Stimulated activated CD8-positive, alpha-beta memory T cell treated with anti-CD3 and anti-CD28 coated beads, Interleukin-4, amount 100 ng/mL, for 4 hours (primary cell): ENCODE data around the gene FHAD1.
"Not testable (repeated sequence)": the region's sequence is repeated elsewhere in the genome, so short reads cannot be mapped to it uniquely, and the experiment has no call there.

Experiments used
- DNase-seq, 2 donors: peaks; one replicate each; pipeline ENCODE4 v3.0.0-alpha.2; 2020; ENCODE audit warnings: low read depth in 2 of 2, low spot score in 1 of 2

Gene FHAD1

GRCh38 chr1:15275921-15276683 is 29.1 kb downstream of the FHAD1 start:
- no peak for DNase-seq

DNA sequence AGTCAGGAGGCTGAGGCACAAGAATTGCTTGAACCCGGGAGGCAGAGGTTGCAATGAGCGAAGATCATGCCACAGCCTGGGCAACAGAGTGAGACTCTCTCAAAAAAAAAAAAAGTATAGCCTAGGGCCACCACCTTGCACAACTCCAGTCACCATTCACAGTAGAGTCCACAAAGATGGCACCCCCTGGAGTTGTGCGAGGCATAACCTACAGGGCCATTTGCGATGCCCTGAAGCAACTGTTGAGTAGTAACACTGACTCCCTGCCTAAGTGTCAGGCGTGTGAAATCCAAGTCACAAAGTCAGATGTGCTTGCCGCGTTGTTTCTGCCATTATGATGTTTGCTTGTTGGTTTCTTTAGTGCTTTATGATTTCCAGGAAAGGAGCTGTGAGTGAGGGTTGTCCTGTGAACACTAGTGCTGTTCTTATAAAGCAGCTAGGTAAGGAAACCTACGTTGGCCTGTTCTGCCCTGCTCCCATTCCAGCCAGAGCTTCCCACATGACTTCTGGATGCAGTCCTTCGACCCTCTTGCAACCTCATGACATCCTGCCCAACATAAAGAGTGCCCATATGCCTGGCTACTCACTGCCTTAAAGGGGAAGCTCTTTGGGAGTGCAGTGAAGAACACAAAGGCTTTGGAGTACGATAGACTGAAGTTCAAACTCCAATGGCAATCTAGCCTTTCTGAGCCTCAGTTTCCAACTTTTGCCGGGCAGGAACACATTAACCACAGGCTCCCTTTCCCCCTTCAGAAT is 29.8 kb downstream of the FHAD1 start:
- no peak for DNase-seq

GRCh38 chr1:15277447-15277838 is 30.4 kb downstream of the FHAD1 start:
- no peak for DNase-seq

- no peak for DNase-seq
Observed at GRCh38 chr1:15277933-15278332, 30.9 kb downstream of the FHAD1 start.

GRCh38 chr1:15279576-15280230 is 32.7 kb downstream of the FHAD1 start:
- no peak for DNase-seq

- no peak for DNase-seq
Observed at GRCh38 chr1:15280416-15280815, 33.4 kb downstream of the FHAD1 start.

DNA sequence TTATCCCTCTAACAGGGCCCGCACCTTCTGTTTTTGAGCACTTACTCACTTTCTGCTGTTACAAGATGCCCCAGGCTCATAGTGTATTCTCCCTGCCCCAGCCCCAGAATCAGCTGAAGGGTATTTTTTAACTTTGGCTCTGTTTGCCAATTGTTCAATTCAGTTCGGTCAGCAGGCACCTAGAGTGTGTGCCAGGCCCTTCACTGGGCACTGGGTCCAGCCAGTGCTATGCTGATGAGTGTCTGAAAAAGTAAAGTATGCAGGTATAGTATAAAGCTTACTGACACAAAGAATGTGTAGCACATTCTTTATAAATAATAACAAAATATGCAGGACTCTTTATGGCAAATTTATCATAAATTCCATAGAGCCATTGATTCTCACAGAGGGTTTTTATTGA is 35.0 kb downstream of the FHAD1 start:
- no peak for DNase-seq

DNA sequence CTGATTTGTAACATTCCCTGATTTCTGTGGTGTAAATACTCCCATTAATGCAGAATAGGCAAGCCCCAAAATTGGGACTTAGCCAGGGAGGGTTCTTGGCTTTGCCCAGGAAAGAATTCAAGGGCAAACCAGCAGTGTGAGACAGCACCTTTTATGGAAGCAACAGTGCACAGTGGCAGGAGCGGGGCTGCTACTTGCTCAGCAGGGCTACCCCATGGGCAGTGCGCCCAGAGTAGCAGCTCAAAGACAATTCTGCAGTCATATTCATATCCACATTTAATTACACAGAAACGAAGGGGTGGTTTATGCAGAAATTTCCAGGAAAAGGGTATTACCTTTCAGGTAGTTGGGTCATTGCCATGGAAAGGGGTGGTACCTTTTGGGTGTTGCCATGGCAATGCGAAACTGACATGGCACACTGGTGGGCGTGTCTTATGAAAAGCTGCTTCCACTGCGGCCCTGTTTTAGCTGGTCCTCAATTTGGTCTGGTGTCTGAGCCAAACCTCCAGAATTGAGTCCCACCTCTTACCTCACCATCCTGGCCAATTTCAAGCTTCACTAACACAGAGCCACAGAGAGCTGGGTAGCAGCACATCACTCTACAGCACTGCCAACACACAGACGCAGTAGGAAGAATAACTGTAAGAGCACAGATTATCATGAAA is 35.9 kb downstream of the FHAD1 start:
- DNase-seq = no peak

GRCh38 chr1:15283526-15283925 is 36.5 kb downstream of the FHAD1 start:
- no peak for DNase-seq

DNA sequence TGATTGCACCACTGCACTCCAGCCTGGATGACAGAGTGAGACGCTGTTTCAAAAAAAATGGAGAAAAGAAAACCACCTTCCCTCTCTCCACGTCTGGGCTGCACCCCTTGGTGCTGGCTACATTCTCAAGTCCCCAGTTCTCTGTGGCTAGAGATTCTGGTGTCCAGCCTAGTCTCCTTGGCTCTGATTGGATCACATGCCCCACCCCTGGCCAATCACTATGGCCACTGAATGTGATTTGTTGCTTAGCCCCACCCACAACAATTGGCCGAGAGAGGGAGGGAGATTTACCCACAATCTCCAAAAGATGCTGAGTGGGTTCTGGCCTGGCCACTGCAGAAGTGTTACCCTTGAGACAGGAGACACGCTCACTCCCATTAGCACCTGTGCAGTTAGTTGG is 39.4 kb downstream of the FHAD1 start:
- DNase-seq = no peak

DNA sequence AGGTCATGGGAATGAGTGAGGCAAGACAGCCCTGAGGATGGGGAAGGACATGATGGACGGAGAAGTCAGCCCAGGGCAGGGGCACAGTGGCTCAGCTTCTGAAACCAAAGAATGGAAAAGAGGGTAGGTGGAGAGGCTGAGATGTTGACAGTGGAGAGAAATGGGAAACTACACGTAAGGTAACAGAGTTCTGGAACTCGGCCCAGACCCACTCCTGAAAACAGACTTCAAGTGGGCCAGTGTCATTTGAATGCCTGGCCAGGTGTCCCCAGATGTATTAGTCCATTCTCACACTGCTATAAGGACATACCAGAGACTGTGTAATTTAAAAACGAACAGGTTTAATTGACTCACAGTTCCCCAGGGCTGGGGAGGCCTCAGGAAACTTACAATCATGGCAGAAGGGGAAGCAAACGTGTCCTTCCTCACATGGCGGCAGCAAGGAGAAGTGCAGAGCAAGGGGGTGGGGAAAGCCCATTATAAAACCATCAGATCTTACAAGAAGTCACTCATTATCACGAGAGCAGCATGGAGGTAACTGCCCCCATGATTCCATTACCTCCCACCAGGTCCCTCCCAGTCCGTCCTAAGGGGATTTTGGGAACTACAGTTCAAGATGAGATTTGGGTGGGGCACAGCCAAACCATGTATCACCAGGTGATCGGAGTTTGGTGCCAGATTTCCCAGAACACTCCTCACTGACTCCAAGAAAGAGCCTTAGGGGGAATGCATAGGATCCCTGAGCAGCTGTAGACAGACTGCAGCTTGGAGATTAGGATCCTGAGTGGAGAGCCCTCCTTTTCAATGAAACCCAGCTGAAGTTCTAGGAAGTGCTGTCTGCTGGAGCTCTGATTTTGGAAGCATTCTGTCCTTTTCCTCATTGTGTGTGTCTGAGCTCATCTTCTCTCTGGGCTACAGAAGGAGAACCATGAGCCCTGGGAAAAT is 40.3 kb downstream of the FHAD1 start:
- DNase-seq = no peak

DNA sequence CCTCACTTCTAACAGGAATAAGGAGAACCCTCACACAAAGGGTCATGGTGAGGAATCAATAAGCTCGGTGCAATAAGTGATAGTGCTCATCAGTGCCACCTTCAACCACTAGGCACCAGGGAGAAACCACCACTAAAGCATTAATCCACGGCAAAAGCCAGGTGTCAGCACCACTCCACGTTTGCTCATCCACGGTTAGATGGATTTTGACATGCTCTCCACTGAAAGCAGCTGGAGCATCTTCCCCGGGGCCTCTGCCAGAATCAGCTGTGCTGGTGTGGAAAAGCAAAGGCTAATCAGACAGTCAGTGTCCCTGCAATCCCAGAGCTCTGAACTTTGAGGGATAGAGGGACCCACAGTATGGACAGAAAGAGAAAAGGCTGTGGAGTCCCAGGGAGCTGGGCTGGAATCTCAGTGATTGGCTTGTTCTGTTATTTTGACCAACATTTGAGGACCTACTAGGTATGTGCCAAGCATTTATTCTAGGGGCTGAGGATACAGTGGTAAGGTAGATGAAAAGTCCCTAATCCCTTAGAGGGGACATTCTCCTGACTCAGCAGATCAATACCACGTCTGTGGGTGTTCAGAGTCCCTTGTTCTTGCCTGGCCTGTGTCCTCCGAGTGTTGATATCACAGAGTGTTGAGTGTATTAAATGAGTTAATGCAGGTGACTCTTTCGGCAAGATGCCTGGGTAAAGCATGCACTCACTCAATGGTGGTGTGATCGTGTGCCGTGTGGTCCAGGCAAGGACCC is 41.3 kb downstream of the FHAD1 start:
- no peak for DNase-seq

GRCh38 chr1:15289251-15289651 is 42.2 kb downstream of the FHAD1 start:
- no peak for DNase-seq

- no peak for DNase-seq
Observed at GRCh38 chr1:15290382-15290781, 43.4 kb downstream of the FHAD1 start.

DNA sequence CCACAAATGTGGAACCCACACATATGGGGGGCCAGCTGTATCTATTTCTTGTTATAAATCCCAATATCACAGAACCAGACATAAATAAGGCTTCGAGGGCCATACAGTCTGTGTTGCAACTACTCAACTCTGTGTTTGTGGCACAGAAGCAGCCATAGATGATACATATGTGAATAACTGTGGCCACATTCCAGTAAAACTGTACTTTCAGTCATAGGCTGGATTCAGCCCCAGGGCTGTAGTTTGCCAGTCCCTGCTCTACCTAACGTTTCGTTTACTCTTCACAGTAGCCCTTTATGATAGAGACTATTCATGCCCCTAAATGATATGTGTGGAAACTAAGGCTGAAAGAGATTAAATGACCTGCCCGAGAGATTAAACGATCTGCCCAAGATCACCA is 48.7 kb downstream of the FHAD1 start:
- no peak for DNase-seq

- no peak for DNase-seq
Observed at GRCh38 chr1:15296585-15297321, 49.7 kb downstream of the FHAD1 start.

GRCh38 chr1:15297975-15298374 is 51.0 kb downstream of the FHAD1 start:
- DNase-seq = not testable (repeated sequence)

DNA sequence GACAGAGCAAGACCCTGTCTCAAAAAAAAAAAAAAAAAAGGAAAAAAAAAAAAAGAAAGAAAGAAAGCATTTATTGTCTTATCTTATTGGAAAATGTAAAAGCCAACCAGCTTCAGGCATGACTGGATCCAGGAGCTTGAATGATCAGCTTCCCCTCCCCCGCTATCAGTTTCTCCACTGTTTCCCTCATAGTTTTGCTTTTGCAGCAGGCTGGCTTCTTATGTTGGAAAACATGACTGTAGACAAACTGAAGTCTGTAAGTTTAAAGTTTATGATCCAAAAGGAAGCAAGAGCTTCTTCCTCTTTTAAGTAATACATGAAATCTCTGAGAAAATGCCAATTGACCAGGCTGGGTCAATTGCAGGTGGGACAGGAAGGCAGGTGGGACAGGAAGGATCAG is 52.2 kb downstream of the FHAD1 start:
- no peak for DNase-seq

GRCh38 chr1:15299806-15300205 is 52.8 kb downstream of the FHAD1 start:
- DNase-seq = no peak
